Activated CD4-positive, alpha-beta T cell treated with anti-CD3 and anti-CD28 coated beads, Interleukin-2, amount 10 ng/mL, durations not matched to agents 7 days and 5 days (primary cell): Measurements from ENCODE around the gene TBC1D9B. TPM values are rescaled to one million over a fixed set of nuclear protein-coding genes. Genes with fewer than 3 reads are reported as not detected.
A peak's percentile ranks its signal among the peaks of the same experiment; 100 is the strongest.

Experiments used
- CTCF ChIA-PET: fragments of 350-600 bp; sonication (Branson Sonifier 250); formaldehyde crosslinking; loops from one replicate; lab custom pipeline; 2021; ENCODE audit warnings: antibody characterized with exemption; lab: Charles Lee
- POLR2A ChIA-PET: fragments of 350-600 bp; sonication (Branson Sonifier 250); formaldehyde crosslinking; loops from one replicate; lab custom pipeline; 2021; ENCODE audit warnings: antibody characterized with exemption; lab: Charles Lee
- DNase-seq: peaks from one replicate; pipeline ENCODE4 v3.0.0-alpha.2; 2020
- H3K27ac Mint-ChIP-seq: one replicate; pipeline ENCODE4 v1.8.0; 2021; ENCODE audit warnings: mild to moderate bottlenecking, moderate library complexity, mixed read lengths
- H3K27me3 Mint-ChIP-seq: one replicate; pipeline ENCODE4 v1.8.0; 2021; ENCODE audit warnings: mixed read lengths
- H3K36me3 Mint-ChIP-seq: one replicate; pipeline ENCODE4 v1.8.0; 2021; ENCODE audit warnings: low read depth, mixed read lengths
- H3K4me1 Mint-ChIP-seq: one replicate; pipeline ENCODE4 v1.8.0; 2021; ENCODE audit warnings: mixed read lengths
- H3K4me3 Mint-ChIP-seq: one replicate; pipeline ENCODE4 v1.8.0; 2021; ENCODE audit warnings: mild to moderate bottlenecking, moderate library complexity, mixed read lengths
- H3K9me3 Mint-ChIP-seq: one replicate; pipeline ENCODE4 v1.8.0; 2021; ENCODE audit warnings: mixed read lengths
- total RNA-seq, 2 experiments: library from RNA; stranded (reverse); gene quantifications; one replicate each; pipeline ENCODE4 v1.2.3, GENCODE V29; 2021

The TBC1D9B gene
- total RNA-seq, 2 experiments from 2014 or later = 86.4 to 92.9 TPM

DNA sequence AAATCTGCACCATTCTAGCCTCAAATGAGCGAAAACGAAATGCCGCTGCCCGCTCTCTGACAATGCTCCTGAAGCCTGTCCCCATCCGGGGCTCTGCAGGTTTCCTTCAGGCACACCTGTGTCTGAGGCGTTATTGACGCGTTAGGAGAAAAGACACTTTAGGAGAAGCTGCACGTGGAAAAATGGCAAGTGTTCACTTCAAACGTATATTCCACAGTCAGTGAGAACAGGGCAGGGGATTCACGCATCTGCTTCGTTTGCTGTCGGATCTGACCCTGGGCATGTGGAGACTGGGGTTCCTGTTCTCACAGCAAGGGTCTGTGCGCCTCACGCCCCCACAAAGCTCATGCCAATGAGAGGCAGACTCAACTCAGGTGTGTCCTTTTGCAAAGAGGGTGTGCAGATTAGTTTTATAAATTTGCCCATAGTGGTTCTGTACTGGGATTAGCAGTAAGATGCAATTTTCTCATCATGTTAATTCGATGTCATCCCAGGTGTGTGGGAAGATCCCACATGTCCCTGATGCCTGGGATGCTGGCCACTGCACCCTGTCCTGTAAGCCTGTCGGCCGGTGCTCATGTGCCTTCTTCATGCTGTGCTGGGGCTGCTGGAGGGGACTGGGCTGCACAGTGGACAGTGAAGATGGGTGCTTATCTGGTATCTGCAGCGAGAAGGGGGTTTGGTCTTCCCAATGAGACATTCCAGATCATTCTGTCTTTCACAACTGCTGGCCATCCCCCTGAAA, 11.2 kb upstream of the TBC1D9B start:
- POLR2A ChIA-PET = no interaction called here
- CTCF ChIA-PET = interaction anchor here (0.9 kb wide), 1 partner anchor 117 kb away, joined by 3 read pairs; no protein-coding TSS in a partner anchor
- Mint-ChIP-seq H3K27me3 (no peaks in the 10 kb centered on the region), H3K9me3 (no peaks in the 10 kb centered on the region), H3K36me3 (no peaks in the 10 kb centered on the region), H3K4me3 (no peak overlapping the region), H3K27ac (no peak overlapping the region), H3K4me1 (no peaks in the 10 kb centered on the region)
- no peak for DNase-seq

DNA sequence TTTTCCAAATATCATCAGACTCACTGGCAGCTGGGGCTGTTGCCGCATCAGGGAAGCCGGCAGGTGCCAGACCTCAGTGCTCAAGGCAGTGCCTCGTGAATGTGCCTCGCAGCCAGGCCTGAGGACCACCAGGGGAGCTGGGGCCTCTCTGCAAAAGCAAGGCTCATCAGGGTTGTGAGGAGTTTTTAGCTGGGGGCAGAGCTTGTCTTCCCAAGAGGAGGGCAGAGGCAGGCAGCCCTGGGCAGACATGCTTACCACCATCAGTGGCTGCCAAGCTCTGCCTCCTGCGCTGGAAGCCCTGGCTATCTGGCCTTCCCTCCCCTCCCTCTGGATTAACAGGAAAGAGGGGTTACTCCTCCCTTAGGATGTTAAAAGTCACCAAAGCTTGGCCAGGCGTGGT, 8.8 kb upstream of the TBC1D9B start:
- no peak overlapping the region for H3K4me3 Mint-ChIP-seq
- no peaks in the 10 kb centered on the region for H3K4me1 Mint-ChIP-seq
- no peaks in the 10 kb centered on the region for H3K9me3 Mint-ChIP-seq
- DNase-seq = no peak
- no peaks in the 10 kb centered on the region for H3K36me3 Mint-ChIP-seq
- H3K27me3 Mint-ChIP-seq = no peaks in the 10 kb centered on the region
- CTCF ChIA-PET = interaction anchor here (0.6 to 1.4 kb wide), 2 partner anchors 9 to 35 kb away, joined by 3 to 7 read pairs; partner anchors contain the start of gene TBC1D9B
- POLR2A ChIA-PET = no interaction called here
- no peak overlapping the region for H3K27ac Mint-ChIP-seq

DNA sequence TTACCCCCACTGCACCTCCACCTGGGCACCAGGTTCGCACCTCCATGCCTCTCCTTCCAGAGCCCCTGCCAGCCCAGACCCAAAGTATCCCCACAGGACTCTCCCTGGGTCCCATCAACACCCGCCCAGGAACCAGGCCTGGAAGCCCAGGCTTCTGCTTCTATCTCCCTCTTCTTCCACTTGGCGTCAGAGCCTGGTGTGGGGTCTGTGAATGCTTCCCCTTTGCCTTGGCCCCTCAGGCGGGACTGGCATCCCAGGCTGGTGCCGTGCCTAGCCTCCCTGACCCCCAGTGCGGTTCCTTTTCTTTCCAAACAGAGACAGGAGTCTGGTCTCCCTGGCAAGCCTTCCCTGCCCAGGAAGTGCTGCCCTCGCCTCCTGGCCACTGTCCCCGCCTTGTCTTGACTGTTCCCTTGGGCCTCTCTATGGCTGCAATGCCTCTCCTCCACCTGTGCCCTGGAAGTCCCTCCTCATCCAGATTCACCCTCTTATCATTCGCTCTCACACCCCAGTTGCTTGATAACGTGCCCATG, 7.8 kb upstream of the TBC1D9B start:
- ChIA-PET POLR2A (no interaction called here), CTCF (interaction anchor here (0.6 to 1.8 kb wide), 3 partner anchors 15 to 321 kb away, joined by 3 to 4 read pairs (median 3); no protein-coding TSS in a partner anchor)
- H3K4me3 Mint-ChIP-seq = no peak overlapping the region
- H3K4me1 Mint-ChIP-seq = no peaks in the 10 kb centered on the region
- H3K27me3 Mint-ChIP-seq = no peaks in the 10 kb centered on the region
- no peaks in the 10 kb centered on the region for H3K9me3 Mint-ChIP-seq
- H3K36me3 Mint-ChIP-seq = no peaks in the 10 kb centered on the region
- no peak overlapping the region for H3K27ac Mint-ChIP-seq
- no peak for DNase-seq

DNA sequence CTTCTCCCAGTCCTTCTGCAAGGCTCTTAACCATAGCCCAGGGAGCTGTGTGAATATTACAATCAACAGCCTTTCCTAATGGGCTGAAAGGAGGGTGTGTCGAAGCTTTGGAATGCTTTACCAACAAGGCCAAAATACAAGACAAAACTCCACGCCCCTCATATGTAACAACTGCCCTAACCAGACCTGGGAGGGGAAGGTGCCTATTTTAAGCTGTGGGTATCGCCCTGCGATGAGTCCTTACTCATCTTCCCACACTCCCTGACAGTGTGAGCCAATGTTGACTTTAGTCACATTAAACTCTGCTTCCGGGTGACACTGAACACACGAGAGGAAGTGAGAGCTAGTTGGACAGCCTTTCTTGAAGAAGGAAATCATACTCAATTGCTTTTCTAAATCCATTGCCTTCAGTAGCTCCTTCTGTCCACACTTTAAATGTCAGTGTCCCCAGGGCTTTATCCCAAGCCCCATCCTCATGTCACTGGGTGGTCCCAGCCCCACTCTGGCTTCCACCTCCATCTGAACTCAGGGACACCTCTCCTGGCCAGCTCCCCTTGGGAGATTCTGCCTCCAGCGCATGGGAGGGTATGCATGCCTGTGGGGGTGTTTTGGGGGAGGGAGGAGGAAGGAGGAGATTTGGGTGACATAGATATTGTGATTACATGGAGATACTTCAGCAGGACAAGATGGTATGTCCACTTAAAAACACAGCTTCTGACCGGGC, 6.5 kb upstream of the TBC1D9B start:
- ChIA-PET POLR2A (no interaction called here), CTCF (interaction anchor here (0.6 to 1.8 kb wide), 6 partner anchors 8 to 64 kb away, joined by 3 to 6 read pairs (median 3); no protein-coding TSS in a partner anchor)
- H3K27me3 Mint-ChIP-seq = no peaks in the 10 kb centered on the region
- no peak overlapping the region for H3K4me3 Mint-ChIP-seq
- H3K9me3 Mint-ChIP-seq = no peaks in the 10 kb centered on the region
- no peaks in the 10 kb centered on the region for H3K36me3 Mint-ChIP-seq
- no peak for DNase-seq
- H3K4me1 Mint-ChIP-seq = no peaks in the 10 kb centered on the region
- no peak overlapping the region for H3K27ac Mint-ChIP-seq

DNA sequence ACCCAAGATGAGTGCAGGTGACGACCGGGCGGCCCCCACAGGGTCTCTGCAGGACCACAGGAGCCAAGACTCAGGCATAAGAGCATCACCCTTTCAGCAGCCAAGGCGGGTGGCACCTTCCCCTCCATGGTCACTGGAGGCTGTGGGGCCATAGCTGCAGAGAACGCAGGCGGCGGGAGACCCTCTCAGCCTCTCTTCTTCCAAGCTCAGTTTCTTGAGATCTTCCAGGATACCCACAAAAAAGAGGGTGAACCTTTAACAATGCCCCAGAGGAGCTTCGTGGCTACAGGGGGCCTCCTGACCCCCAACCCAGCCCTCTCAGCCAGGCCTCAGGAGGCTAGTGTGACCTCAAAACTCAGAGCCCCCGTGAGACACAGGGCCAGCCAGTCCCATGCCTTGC, 5.8 kb upstream of the TBC1D9B start:
- Mint-ChIP-seq H3K27ac (no peak overlapping the region), H3K4me1 (peaks cover 5% of the 10 kb centered on the region), H3K36me3 (no peaks in the 10 kb centered on the region), H3K27me3 (no peaks in the 10 kb centered on the region), H3K9me3 (no peaks in the 10 kb centered on the region), H3K4me3 (no peak overlapping the region)
- ChIA-PET POLR2A (no interaction called here), CTCF (interaction anchor here (1.0 to 1.6 kb wide), 3 partner anchors 11 to 63 kb away, joined by 3 read pairs; no protein-coding TSS in a partner anchor)
- DNase-seq = no peak

DNA sequence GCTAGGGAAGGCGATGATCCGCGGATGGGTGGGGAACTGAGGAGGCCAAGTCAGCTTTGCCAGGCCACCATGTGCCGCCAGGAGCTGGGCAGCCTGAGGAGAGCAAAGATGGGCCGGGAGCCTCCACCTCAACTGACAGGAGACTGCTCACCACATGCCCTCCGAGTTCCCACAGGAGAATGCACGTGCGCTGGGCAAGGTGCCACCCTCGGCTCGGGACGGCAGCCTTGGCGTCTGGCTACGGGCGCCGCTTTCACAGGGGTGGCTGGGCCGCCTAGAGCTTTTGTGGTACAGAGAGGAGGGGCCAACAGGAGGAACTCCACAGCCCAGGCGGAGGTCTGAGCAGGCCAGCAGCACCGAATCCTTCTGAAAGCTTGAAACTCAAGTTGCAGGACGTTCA, 5.3 kb upstream of the TBC1D9B start:
- POLR2A ChIA-PET = no interaction called here

DNA sequence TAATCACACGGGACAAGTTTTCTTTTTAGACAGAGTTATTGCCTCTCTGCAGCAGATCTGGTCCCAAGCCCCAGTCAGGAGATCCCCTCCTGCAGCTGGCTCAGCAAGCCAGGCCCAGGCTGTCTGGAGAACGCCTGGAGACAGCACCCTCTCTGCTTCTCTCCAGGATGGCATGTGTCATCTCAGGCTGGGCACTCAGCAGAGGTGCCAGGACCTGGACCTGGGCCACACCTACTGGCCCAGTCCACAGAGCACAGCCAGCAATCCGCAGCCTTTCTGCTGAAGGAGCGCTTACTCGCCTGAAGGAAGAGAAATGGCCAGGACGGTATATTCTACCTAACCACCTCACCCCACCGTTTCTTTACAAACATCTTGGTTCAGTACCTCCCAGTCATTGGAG, 4.7 kb upstream of the TBC1D9B start:
- H3K9me3 Mint-ChIP-seq = no peaks in the 10 kb centered on the region
- ChIA-PET POLR2A (no interaction called here), CTCF (interaction anchor here (0.6 to 1.6 kb wide), 2 partner anchors 11 to 154 kb away, joined by 3 to 4 read pairs; no protein-coding TSS in a partner anchor)
- H3K27ac Mint-ChIP-seq = no peak overlapping the region
- no peaks in the 10 kb centered on the region for H3K27me3 Mint-ChIP-seq
- no peak for DNase-seq
- peaks cover 5% of the 10 kb centered on the region for H3K4me1 Mint-ChIP-seq
- H3K36me3 Mint-ChIP-seq = no peaks in the 10 kb centered on the region
- H3K4me3 Mint-ChIP-seq = no peak overlapping the region

More for the DNA sequence above, 5.3 kb upstream of the TBC1D9B start:
- DNase-seq = no peak
- H3K27me3 Mint-ChIP-seq = no peaks in the 10 kb centered on the region
- CTCF ChIA-PET = interaction anchor here (1.6 kb wide), 1 partner anchor 11 kb away, joined by 3 read pairs; no protein-coding TSS in a partner anchor
- no peaks in the 10 kb centered on the region for H3K9me3 Mint-ChIP-seq
- H3K4me1 Mint-ChIP-seq = peaks cover 5% of the 10 kb centered on the region
- H3K27ac Mint-ChIP-seq = no peak overlapping the region
- H3K4me3 Mint-ChIP-seq = no peak overlapping the region
- no peaks in the 10 kb centered on the region for H3K36me3 Mint-ChIP-seq

DNA sequence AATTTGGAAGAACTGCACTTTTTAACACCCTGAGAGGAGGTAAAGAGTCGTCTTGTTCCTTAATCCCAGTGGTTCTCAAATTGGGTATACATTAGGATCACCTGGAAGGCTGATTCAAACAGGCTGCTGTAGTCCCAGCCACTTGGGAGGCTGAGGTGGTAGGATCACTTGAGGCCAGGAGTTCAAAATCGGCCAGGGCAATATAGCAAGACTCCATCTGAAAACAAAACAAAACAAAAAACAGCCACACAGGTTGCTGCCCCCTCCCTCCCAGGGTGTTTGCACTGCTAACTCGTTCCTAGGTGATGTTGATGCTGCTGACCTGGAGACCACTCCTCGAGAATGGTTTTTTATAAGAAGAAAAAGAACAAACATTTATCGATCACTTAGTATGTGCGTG, 1.5 kb upstream of the TBC1D9B start:
- Mint-ChIP-seq H3K36me3 (peaks cover 4% of the 10 kb centered on the region), H3K4me3 (peak overlapping the region; percentile 7), H3K27me3 (no peaks in the 10 kb centered on the region), H3K27ac (no peak overlapping the region), H3K4me1 (peaks cover 22% of the 10 kb centered on the region), H3K9me3 (no peaks in the 10 kb centered on the region)
- CTCF ChIA-PET = interaction anchor here (1.0 kb wide), 1 partner anchor 52 kb away, joined by 3 read pairs; no protein-coding TSS in a partner anchor
- POLR2A ChIA-PET = no interaction called here
- no peak for DNase-seq

DNA sequence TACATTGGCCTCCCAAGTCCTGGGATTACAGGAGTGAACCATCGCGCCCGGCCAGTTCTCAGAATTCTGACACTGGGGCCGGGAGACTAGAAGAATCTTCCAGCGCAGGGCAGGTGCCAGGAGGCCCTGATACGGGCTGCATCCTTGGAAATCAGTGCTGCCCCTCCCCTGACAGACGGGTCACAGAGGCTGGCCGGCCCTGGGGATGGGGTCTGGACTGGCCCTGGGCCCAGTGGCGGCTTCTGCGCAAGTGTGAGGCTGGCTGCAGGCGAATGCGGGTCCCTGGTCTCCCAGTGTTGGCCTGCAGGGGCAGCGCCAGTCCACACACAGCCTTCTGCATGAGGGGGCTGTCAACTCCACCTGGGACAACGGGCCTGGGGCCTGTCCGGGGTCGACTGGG, 831 bp upstream of the TBC1D9B start:
- Mint-ChIP-seq H3K4me3 (peak overlapping the region; percentile 80), H3K9me3 (no peaks in the 10 kb centered on the region), H3K27me3 (no peaks in the 10 kb centered on the region), H3K4me1 (peaks cover 22% of the 10 kb centered on the region), H3K27ac (peak overlapping the region; percentile 85), H3K36me3 (peaks cover 7% of the 10 kb centered on the region)
- ChIA-PET POLR2A (no interaction called here), CTCF (interaction anchor here (0.6 to 2.4 kb wide), 6 partner anchors 8 to 171 kb away, joined by 3 to 7 read pairs (median 4); no protein-coding TSS in a partner anchor)
- DNase-seq = no peak

DNA sequence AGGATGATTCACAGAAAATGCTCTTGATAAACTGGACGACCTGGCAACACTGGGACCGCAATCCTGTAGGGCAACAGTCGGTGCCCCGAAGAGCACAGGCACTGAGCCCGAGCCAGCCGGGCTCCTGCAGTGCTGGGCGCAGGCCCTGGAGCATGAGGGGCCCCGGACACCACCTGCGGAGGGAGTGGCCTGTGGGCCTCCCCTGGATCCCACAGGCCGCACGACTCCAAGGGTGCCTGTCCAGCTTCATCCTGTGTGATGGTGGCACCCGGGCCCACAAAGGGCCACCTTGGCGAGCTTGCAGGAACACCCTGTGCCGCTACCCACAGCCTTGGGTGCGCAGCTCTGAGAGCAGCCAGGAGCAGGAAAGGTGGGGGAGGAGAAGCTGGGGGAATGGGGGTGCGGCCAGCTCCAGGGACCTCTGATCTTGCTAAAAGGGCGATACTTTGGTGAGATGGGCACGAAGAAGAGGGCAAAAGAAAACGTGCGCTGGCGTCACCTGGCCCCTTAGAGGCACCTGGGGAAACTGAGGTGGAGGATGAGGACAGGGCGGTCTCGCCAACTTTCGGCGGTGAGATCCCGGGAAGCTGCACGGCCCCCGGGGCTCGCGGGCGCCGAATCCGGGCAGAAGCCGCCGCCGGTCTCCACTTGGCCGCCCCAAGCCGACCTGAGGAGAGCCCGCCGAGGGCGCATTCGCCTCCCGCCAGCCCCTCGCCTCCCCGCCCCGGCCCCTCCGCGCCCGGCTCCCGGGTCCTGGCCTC, 722 bp downstream of the TBC1D9B start:
- Mint-ChIP-seq H3K4me1 (peaks cover 22% of the 10 kb centered on the region), H3K36me3 (peaks cover 10% of the 10 kb centered on the region), H3K4me3 (peak overlapping the region; percentile 82), H3K27me3 (no peaks in the 10 kb centered on the region), H3K9me3 (no peaks in the 10 kb centered on the region), H3K27ac (peak overlapping the region; percentile 79)
- DNase-seq = peak; percentile 30
- ChIA-PET CTCF (interaction anchor here (0.6 to 2.4 kb wide), 7 partner anchors 10 to 547 kb away, joined by 3 to 7 read pairs (median 4); no protein-coding TSS in a partner anchor), POLR2A (interaction anchor here (0.6 kb wide), 1 partner anchor 96 kb away, joined by 15 read pairs; no protein-coding TSS in a partner anchor)

DNA sequence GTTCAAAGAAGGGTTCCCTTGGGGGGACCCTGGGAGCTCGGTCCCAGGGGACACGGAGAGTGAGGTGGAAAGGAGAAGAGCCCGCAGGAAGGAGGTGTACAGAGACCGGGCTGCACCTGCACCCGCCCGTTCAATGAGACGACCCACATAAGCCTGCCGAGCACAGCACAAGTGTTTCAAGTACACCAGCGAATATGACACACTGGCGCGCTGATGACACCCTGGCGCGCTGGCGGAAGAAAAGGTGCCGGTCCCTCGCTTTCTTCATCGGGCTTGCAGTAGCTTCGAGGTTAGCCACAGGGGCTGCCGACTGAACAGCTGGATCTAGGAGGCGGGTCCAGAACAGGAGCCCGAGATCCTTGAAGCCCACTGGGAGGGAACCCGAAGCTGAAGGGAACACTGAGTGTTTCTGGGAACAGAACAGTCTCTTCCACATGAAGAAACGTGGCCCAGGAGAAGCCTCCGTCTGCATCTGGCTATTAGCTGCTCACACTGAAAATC, 1.4 kb downstream of the TBC1D9B start:
- Mint-ChIP-seq H3K4me3 (peak overlapping the region; percentile 82), H3K36me3 (peaks cover 12% of the 10 kb centered on the region), H3K27ac (peak overlapping the region; percentile 50), H3K9me3 (no peaks in the 10 kb centered on the region), H3K4me1 (peaks cover 22% of the 10 kb centered on the region), H3K27me3 (no peaks in the 10 kb centered on the region)
- ChIA-PET POLR2A (no interaction called here), CTCF (interaction anchor here (1.0 to 2.4 kb wide), 5 partner anchors 10 to 308 kb away, joined by 3 to 7 read pairs (median 4); no protein-coding TSS in a partner anchor)
- no peak for DNase-seq

DNA sequence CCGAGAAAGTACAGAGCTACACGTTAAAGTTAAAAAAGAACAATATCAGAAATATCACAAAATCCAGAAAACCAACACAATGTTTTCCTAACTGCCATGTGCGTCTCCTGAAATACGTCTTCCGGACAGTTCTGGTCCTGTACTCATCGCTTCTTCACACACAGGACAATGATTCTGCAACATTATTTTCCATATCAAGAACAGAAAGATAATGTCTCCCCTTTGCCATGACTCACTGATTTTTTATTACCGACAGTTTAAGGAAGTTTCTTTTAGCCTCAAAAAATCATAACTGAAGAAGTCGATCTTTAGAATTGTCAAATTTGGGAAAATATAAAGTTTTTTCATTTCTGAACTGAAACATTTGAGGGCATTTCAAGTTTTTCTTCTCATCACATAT, 2.5 kb downstream of the TBC1D9B start:
- Mint-ChIP-seq H3K27ac (no peak overlapping the region), H3K4me3 (no peak overlapping the region)
- POLR2A ChIA-PET = no interaction called here

More for the DNA sequence above, 2.5 kb downstream of the TBC1D9B start:
- Mint-ChIP-seq H3K36me3 (peaks cover 12% of the 10 kb centered on the region), H3K27me3 (no peaks in the 10 kb centered on the region), H3K4me1 (peaks cover 22% of the 10 kb centered on the region), H3K9me3 (no peaks in the 10 kb centered on the region)
- CTCF ChIA-PET = interaction anchor here (0.8 to 1.7 kb wide), 3 partner anchors 15 to 103 kb away, joined by 3 read pairs; no protein-coding TSS in a partner anchor
- no peak for DNase-seq
